GM21381 (cell line): ENCODE results near the gene IMPG1.

Experiments used
- ATAC-seq: cut with Tn5 transposase; IDR thresholded peaks from one replicate; pipeline ENCODE4 v1.9.1; 2021; ENCODE audit warnings: mild to moderate bottlenecking, moderate library complexity; ENCODE audit not compliant: unreplicated experiment

Gene IMPG1

GRCh38 chr6:76072562-76072961 is at the start of gene IMPG1:
TSS of gene IMPG1 (minus strand) at chr6:76072662. CDS start at chr6:76072488, 174 bp downstream.
- ATAC-seq, result no peak

GRCh38 chr6:76120302-76120701 is 47.8 kb upstream of the IMPG1 start:
- no peak for ATAC-seq

GRCh38 chr6:76073281-76073680 is 819 bp upstream of the IMPG1 start:
- ATAC-seq, result no peak

GRCh38 chr6:76057469-76057868 is 15.0 kb downstream of the IMPG1 start:
- ATAC-seq, result no peak

GRCh38 chr6:76052314-76052713 is 20.1 kb downstream of the IMPG1 start:
- no peak for ATAC-seq

GRCh38 chr6:76043690-76044089 is 28.8 kb downstream of the IMPG1 start:
- ATAC-seq, result no peak

GRCh38 chr6:76035713-76036112 is 36.7 kb downstream of the IMPG1 start:
- ATAC-seq, result no peak

- no peak for ATAC-seq
Observed at GRCh38 chr6:76026101-76026500, 46.4 kb downstream of the IMPG1 start.

GRCh38 chr6:76014626-76015530 is 57.6 kb downstream of the IMPG1 start:
- no peak for ATAC-seq

- ATAC-seq, result peak; percentile 56
Observed at GRCh38 chr6:76004202-76004601, 68.3 kb downstream of the IMPG1 start.

- ATAC-seq, result no peak
Observed at GRCh38 chr6:76003686-76004085, 68.8 kb downstream of the IMPG1 start.

- no peak for ATAC-seq
Observed at GRCh38 chr6:76003113-76003512, 69.3 kb downstream of the IMPG1 start.

GRCh38 chr6:76000629-76001028 is 71.8 kb downstream of the IMPG1 start:
- no peak for ATAC-seq

GRCh38 chr6:75997696-75998095 is 74.8 kb downstream of the IMPG1 start:
- no peak for ATAC-seq

GRCh38 chr6:75993236-75994162 is 79.0 kb downstream of the IMPG1 start:
- ATAC-seq, result no peak

GRCh38 chr6:75991941-75992340 is 80.5 kb downstream of the IMPG1 start:
- no peak for ATAC-seq

GRCh38 chr6:75986935-75987334 is 85.5 kb downstream of the IMPG1 start:
- ATAC-seq, result no peak

- ATAC-seq, result no peak
Observed at GRCh38 chr6:75975904-75976303, 96.6 kb downstream of the IMPG1 start.

GRCh38 chr6:75970093-75970492 is 102.4 kb downstream of the IMPG1 start:
- ATAC-seq, result no peak

- ATAC-seq, result no peak
Observed at GRCh38 chr6:75968143-75968542, 104.3 kb downstream of the IMPG1 start.

GRCh38 chr6:75963569-75963968 is 108.9 kb downstream of the IMPG1 start:
- ATAC-seq, result no peak

- ATAC-seq, result no peak
Observed at GRCh38 chr6:75952128-75952527, 120.3 kb downstream of the IMPG1 start.
